Endodermal cell (in vitro differentiated cells): ENCODE results near the gene HAAO. TPM values are rescaled to one million over a fixed set of nuclear protein-coding genes. Genes with fewer than 3 reads are reported as not detected.
A peak's percentile ranks its signal among the peaks of the same experiment; 100 is the strongest.
"Not testable (repeated sequence)": the region's sequence is repeated elsewhere in the genome, so short reads cannot be mapped to it uniquely, and the experiment has no call there.

Source experiments
- DNase-seq: peaks from one replicate; pipeline ENCODE4 v3.0.0-alpha.2; 2017
- H3K27ac ChIP-seq: 2 replicates; pipeline ENCODE4 v1.5.1; 2013; ENCODE audit warnings: mild to moderate bottlenecking, low read depth, low read length, moderate library complexity
- H3K27me3 ChIP-seq: 2 replicates; pipeline ENCODE4 v1.6.1; 2013; ENCODE audit warnings: mild to moderate bottlenecking, low read length, moderate library complexity; ENCODE audit not compliant: insufficient read depth, control insufficient read depth, poor library complexity, severe bottlenecking
- H3K36me3 ChIP-seq: 2 replicates; pipeline ENCODE4 v1.7.0; 2013; ENCODE audit warnings: mild to moderate bottlenecking, low read length, moderate library complexity; ENCODE audit not compliant: control insufficient read depth, insufficient read depth
- H3K4me1 ChIP-seq: one replicate; pipeline ENCODE4 v1.7.0; 2013; ENCODE audit warnings: low read length; ENCODE audit not compliant: control insufficient read depth, insufficient read depth
- H3K4me3 ChIP-seq: 2 replicates; pipeline ENCODE4 v1.5.1; 2013; ENCODE audit warnings: mild to moderate bottlenecking, low read length, moderate library complexity
- H3K9ac ChIP-seq: 2 replicates; pipeline ENCODE4 v1.6.1; 2013; ENCODE audit warnings: mild to moderate bottlenecking, low read length, moderate library complexity; ENCODE audit not compliant: poor library complexity, severe bottlenecking; ENCODE audit errors: extremely low read depth
- H3K9me3 ChIP-seq: 2 replicates; pipeline ENCODE4 v1.6.1; 2013; ENCODE audit warnings: mild to moderate bottlenecking, low read length, moderate library complexity; ENCODE audit not compliant: control insufficient read depth
- H3K27ac Mint-ChIP-seq: 2 replicates; pipeline ENCODE4 v1.8.0; 2020; ENCODE audit warnings: mixed read lengths
- H3K27me3 Mint-ChIP-seq: 2 replicates; pipeline ENCODE4 v1.8.0; 2021; ENCODE audit warnings: mild to moderate bottlenecking, mixed read lengths; ENCODE audit not compliant: insufficient read depth
- H3K36me3 Mint-ChIP-seq: 2 replicates; pipeline ENCODE4 v1.8.0; 2020; ENCODE audit warnings: low read depth, mixed read lengths
- H3K4me1 Mint-ChIP-seq: 2 replicates; pipeline ENCODE4 v1.8.0; 2020; ENCODE audit warnings: mixed read lengths
- H3K4me3 Mint-ChIP-seq: 2 replicates; pipeline ENCODE4 v1.8.0; 2020; ENCODE audit warnings: mild to moderate bottlenecking, moderate library complexity, mixed read lengths
- H3K9me3 Mint-ChIP-seq: 2 replicates; pipeline ENCODE4 v1.8.0; 2020; ENCODE audit warnings: mild to moderate bottlenecking, mixed read lengths
- CTCF ChIP-seq: fragments of 200-600 bp; sonication (generic); conservative IDR thresholded peaks from 2 replicates; pipeline ENCODE4 v1.5.0; 2021; ENCODE audit warnings: antibody characterized with exemption, mild to moderate bottlenecking
- WGBS, 2 experiments: methylation state at CpG; one replicate each; pipeline versions ENCODE4 v1.1.5 to v1.1.7; 2013; ENCODE audit warnings: missing lambda C conversion rate in 2 of 2, mixed read lengths in 1 of 2; ENCODE audit not compliant: insufficient coverage in 1 of 2, insufficient read length in 1 of 2; 5-methylcytosine and 5-hydroxymethylcytosine counted together
- total RNA-seq, 2 donors: library from RNA; stranded (reverse); fragmentation: NEBNext Ultra II Directional in 1 of 2; extraction: Animal tissue kit (Norgen Biotek cat#: 25700) in 1 of 2; gene quantifications; 2 replicates in 1 of 2; 3 replicates in 1 of 2; pipeline ENCODE4 v1.2.1, GENCODE V29; 2021

Gene HAAO
- total RNA-seq, 2 donors from 2014 or later, result 13.4 to 24.2 TPM

- H3K4me3 ChIP-seq, result no peak overlapping the region
- H3K4me1 Mint-ChIP-seq, result no peaks in the 10 kb centered on the region
- no peak overlapping the region for H3K4me3 Mint-ChIP-seq
- no peak overlapping the region for H3K27ac ChIP-seq
- no peak for TF ChIP-seq CTCF
- no peak overlapping the region for H3K9ac ChIP-seq
- no peaks in the 10 kb centered on the region for H3K27me3 Mint-ChIP-seq
- H3K4me1 ChIP-seq, result no peaks in the 10 kb centered on the region
- H3K36me3 Mint-ChIP-seq, result no peaks in the 10 kb centered on the region
- H3K9me3 Mint-ChIP-seq, result peaks cover 2% of the 10 kb centered on the region
- H3K9me3 ChIP-seq, result no peaks in the 10 kb centered on the region
- H3K36me3 ChIP-seq, result no peaks in the 10 kb centered on the region
- 96% methylated on average over 7 of the region's 7 CpGs for WGBS, 2 experiments
- peak; percentile 29 for DNase-seq
- no peak overlapping the region for H3K27ac Mint-ChIP-seq
- no peaks in the 10 kb centered on the region for H3K27me3 ChIP-seq
Observed at GRCh38 chr2:42834161-42834560, 41.8 kb upstream of the HAAO start.

- Mint-ChIP-seq H3K27me3 (peaks cover 12% of the 10 kb centered on the region), H3K4me1 (peaks cover 3% of the 10 kb centered on the region), H3K9me3 (peaks cover 2% of the 10 kb centered on the region), H3K36me3 (no peaks in the 10 kb centered on the region), H3K27ac (no peak overlapping the region), H3K4me3 (no peak overlapping the region)
- Histone ChIP-seq H3K9me3 (no peaks in the 10 kb centered on the region), H3K27me3 (no peaks in the 10 kb centered on the region), H3K9ac (no peak overlapping the region), H3K4me1 (no peaks in the 10 kb centered on the region), H3K36me3 (no peaks in the 10 kb centered on the region), H3K4me3 (no peak overlapping the region), H3K27ac (no peak overlapping the region)
- DNase-seq, result no peak
- 92 to 100% methylated on average over 3 to 6 of the region's 6 CpGs for WGBS, 2 experiments
- no peak for TF ChIP-seq CTCF
Observed at GRCh38 chr2:42832289-42832634, 39.9 kb upstream of the HAAO start.

GRCh38 chr2:42831575-42832288 lies 39.3 kb upstream of the HAAO start:
- not testable (repeated sequence) for H3K27ac ChIP-seq, H3K27ac Mint-ChIP-seq, H3K4me1 ChIP-seq, H3K27me3 ChIP-seq, H3K4me3 Mint-ChIP-seq, H3K9me3 Mint-ChIP-seq, H3K36me3 ChIP-seq, H3K36me3 Mint-ChIP-seq, H3K4me1 Mint-ChIP-seq, H3K4me3 ChIP-seq, H3K9ac ChIP-seq, H3K9me3 ChIP-seq
- DNase-seq, result peak; percentile 35
- H3K27me3 Mint-ChIP-seq, result peaks cover 14% of the 10 kb centered on the region
- WGBS, 2 experiments, result 91 to 98% methylated on average over 17 to 26 of the region's 26 CpGs
